GM03348 (cell line): ENCODE results near the gene SPATA2.
"Not testable (repeated sequence)": the region's sequence is repeated elsewhere in the genome, so short reads cannot be mapped to it uniquely, and the experiment has no call there.

Source experiments
- DNase-seq: peaks from one replicate; pipeline ENCODE4 v3.0.0; 2012; ENCODE audit warnings: low spot score

Gene SPATA2

GRCh38 chr20:49885558-49886332 is 29.6 kb downstream of the SPATA2 start:
- DNase-seq = no peak

- no peak for DNase-seq
Observed at GRCh38 chr20:49883246-49883802, 32.0 kb downstream of the SPATA2 start.

GRCh38 chr20:49882171-49882970 is 33.0 kb downstream of the SPATA2 start:
- no peak for DNase-seq

DNA sequence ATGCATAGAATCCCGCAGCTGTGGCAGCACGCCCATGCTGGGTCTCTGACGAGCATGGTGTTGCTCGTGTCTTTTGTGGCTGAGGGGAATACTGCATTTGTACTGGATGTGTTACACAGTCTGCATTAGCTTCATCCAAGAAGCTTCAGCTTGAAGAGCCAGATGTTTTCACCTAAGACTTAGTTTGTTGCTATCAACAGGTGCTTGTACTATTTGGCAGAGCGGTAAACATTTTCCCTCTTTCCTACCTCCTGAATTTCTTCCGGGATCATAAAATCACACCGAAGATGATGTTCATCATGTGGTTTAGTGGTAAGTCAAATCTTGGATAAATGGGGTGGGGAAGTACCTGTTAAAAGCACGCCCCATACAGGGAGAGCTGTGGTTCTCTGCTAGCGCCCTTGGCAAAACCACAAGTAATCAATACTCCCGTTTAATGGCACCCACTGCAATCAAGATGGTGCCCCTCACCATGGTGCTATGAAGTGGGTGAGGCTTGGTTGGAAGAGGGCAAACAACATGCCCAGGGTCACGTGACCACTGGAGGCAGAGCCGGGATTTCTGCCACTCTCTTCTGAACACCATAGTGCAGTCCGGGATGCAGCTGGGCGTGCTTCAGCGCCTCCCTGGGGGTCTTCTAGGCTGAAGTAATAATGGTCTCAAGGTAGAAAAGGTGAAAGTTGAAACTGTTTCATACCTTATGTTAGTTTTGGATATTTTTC is 34.4 kb downstream of the SPATA2 start:
- DNase-seq = no peak

DNA sequence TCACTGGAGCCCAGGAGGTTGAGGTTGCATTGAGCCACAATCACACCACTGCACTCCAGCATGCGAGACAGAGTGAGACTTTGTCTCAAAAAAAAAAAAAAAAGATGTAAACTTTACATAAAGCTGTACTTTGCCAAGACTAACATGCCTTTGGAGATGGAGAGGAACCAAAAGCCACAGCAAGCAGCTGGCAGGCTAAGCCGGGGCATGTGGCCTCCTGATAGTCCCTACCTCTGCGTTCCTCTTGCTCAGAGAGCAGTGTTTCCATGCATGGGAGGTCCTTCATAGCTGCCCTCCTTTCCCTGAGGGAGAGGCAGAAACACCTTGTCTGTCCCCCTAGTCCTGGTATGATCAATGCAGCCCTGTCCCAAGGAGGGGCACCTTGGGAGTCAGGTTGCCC is 35.2 kb downstream of the SPATA2 start:
- no peak for DNase-seq

- DNase-seq = no peak
Observed at GRCh38 chr20:49878977-49879376, 36.4 kb downstream of the SPATA2 start.

GRCh38 chr20:49877386-49877921 is 37.9 kb downstream of the SPATA2 start:
- peak; percentile 40 for DNase-seq

DNA sequence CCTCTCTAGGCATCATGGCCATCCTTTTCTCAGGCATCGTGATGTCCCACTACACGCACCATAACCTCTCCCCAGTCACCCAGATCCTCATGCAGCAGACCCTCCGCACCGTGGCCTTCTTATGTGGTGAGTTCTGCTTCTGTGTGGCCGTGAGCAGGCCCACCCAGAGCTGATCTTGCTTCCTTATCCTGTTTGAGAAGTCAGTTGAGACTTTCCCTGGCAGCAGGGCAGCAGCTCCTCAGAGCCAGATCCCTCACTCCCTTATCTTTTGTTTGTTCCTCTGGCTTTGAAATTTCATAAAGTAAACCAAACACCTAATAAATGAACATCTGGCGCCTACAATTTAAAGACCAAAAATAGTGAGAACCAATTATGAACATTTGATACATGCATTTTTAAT is 40.6 kb downstream of the SPATA2 start:
- no peak for DNase-seq

GRCh38 chr20:49872056-49872455 is 43.3 kb downstream of the SPATA2 start:
- no peak for DNase-seq

- DNase-seq = no peak
Observed at GRCh38 chr20:49871391-49871948, 43.9 kb downstream of the SPATA2 start.

DNA sequence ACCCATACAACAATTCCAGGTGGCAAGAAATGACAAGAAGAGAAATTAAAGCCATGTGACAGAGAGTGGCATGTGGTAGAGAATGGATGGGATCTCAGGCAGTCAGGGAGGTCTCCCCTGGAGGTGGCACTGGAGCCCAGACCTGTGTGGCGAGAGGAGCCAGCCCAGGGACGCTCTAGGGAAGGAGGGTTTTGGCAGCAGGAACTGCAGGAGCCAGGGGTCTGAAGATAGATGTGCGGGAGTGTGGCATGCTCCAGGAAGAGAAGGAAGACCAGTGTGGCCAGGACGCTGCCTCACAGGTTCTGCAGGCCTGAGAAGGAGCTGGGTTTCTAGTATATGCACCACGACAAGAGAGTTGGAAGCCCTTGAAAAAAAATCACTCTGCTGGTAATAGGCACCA is 45.1 kb downstream of the SPATA2 start:
- DNase-seq = no peak

DNA sequence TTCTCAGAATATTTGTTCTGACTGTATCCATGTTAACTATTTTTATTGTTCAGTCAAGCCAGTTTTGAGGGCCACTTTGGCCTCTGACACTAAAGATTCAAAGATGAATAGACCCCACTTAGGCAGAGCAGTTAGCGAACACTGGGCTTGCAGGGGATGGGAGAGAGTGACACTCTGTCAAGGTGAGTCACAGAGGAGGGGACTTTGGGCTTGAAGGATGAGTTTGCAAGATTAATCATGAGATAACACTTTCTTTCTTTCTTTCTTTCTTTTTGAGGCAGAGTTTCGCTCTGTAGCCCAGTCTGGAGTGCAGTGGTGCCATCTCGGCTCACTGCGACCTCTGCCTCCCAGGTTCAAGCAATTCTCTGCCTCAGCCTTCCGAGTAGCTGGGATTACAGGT is 46.4 kb downstream of the SPATA2 start:
- no peak for DNase-seq

DNA sequence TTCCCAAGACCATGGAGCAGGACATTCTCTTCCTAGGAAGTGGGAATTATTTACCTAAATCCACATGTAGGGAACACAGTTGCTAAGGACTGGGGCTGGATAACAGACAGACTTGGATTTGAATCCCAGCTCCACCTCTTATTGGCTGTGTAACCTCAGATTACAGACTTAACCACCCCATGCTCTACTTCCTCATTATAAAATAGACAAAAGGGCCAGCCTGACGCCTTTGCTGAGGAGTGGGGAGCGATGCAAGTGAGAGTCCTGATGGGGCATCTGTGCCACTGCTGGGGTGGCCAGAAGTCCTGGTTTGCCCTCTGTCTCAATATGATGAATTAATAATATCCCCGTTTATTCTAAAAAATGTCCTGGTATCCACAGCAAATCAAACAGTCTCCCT is 46.8 kb downstream of the SPATA2 start:
- DNase-seq = no peak

DNA sequence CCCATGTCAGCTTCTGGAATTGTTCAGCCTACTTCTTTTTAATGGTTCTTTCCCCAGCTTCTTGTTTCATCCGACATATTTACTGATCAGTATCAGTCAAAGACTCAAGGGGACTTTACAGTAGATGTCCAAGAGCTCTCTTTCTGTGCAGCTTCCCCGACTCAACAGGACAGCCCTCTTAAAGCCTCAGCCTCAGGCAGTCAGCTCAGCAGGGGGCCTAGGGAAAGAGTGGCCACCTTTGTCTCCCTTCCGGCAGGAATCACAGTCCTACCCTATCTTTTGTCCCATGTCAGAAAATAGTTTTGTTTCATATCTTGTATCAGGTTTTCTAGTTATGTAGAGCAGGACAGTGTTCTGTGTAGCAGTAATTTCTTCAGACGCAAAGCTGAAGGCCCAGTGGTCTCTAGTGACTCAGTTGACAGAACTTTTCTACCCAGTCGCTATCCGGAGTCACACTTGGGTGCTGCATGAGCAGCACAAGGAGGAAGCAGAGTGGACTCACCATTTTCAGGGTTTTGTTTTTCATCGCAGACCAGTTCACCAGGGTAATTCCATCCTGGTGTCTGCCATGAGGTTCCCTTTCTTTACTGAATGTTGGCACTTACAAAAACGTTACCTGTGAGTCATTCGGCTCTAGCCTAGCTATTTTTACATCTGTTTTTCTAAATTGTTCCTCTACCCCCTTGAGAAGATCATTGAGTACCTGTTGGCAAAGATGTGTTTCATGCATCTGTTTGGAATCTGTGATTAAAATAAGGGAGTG is 47.7 kb downstream of the SPATA2 start:
- no peak for DNase-seq

- DNase-seq = peak; percentile 72
Observed at GRCh38 chr20:49866051-49866450, 49.3 kb downstream of the SPATA2 start.

DNA sequence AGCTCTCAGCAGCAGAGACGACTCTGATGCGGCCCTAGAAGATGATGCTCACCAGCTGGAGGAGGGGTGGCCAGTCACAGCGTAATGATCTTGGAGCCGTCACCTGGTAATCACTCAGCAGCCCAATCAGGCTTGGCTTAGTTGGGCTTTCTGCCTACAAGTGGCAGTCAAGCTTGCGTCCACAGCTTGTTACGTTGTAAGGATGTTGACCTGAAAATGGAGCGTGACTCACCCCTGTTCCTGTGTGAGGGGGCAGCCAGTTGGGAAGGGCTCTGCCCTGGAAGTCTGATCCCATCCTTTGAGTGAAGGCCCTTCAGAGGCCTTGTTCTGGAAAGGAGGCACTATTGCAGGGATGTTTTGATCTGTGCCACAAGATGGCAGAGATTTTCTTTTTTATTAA is 49.8 kb downstream of the SPATA2 start:
- DNase-seq = peak; percentile 50

DNA sequence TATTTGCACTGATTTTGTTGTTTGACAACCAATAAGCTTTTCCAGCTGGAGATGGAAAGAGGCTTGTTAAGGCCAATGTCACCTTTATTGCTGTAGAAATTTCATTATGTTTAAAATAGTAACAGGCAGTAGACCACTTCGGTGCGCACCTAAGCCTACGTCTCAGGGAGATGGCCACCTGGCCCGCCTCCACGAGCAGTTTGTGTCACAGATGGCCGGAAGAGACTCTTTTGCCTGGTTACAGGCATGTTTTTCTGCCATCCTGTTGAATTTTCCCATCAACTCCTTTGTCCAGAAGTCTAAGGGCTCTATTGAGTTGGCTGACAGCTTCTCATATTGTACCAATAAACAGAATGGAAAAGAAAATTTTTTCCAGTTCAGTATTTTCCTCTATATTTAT is 51.7 kb downstream of the SPATA2 start:
- DNase-seq = no peak

DNA sequence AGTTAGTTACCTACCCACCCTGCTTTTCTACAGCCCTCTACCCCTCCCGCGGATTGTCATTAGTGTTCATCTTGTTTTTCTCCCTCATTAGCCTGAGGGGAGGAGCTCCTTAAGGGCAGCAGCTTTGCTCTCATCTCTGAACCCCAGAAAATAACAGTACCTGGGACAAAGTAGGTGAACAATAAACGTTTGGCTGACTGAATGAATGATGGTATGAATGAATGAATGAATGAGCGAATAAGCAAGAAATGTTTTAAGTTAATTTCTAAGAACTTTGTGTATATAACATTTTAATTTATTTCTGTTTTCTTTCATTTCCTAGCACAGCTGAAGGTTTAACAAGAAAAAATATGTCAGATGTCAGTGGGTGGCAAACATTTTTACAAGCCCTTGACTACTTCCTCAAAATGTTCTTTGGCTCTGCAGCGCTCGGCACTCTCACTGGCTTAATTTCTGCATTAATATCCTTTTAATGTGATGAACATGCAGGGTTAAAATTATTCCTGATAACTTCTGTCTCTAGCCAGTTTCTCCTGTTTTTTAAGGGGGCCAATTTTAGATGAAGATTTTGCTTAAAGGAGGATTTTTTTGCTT is 52.6 kb downstream of the SPATA2 start:
- DNase-seq = no peak

- not testable (repeated sequence) for DNase-seq
Observed at GRCh38 chr20:49861232-49861631, 54.1 kb downstream of the SPATA2 start.

- no peak for DNase-seq
Observed at GRCh38 chr20:49859807-49860206, 55.5 kb downstream of the SPATA2 start.

GRCh38 chr20:49859011-49859410 is 56.3 kb downstream of the SPATA2 start:
- no peak for DNase-seq
